NCI-H524 (cell line): ENCODE data around the gene HPCAL4.

Experiments
- DNase-seq, 2 experiments: peaks; one replicate each; lab custom pipeline; 2025; lab: John Stamatoyannopoulos, UW

The HPCAL4 gene

GRCh38 chr1:39649636-39650185, 41.5 kb downstream of the HPCAL4 start:
- no peak for DNase-seq

DNA sequence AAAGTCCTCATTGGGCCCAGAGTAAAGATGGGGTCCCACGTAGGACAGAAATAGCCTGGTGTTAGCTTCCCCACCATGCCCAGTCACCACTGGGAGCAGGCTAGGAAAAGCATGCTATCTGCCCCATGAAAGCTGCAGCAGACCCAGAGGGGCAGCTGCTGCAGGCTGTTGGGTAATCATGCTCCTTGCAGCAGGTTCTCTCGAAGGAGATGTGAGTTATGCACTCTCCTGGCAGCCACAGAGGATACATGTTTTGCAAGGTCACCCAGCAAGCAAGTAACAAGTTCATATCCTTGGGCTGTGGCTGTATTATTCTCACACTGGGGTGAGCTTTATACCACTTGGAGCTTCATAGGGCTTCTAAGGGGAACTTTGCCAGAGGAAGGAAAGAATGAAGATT, 42.7 kb downstream of the HPCAL4 start:
- no peak for DNase-seq

DNA sequence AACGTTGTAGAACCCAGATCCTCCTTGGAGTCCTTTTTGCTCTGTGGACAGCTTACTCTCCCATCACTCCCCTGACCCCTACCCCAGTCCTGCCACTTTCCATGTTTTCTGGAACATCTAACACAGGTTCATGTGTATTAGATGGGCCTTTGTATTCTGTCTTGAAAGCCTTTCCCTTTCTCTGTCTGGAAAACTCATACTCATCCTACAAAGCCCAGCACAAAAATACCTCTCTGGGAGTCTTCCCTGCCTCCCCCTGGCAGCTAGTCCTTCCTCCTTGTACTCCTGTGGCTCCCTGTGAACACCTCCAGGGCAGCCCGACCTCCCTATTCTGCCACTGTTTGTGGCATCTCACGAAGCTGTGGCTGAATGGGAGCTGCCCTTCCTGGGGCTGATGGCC, 44.0 kb downstream of the HPCAL4 start:
- DNase-seq = no peak

GRCh38 chr1:39646232-39647081, 44.8 kb downstream of the HPCAL4 start:
- peak; percentile 56 to 70 for DNase-seq

GRCh38 chr1:39645411-39646043, 45.7 kb downstream of the HPCAL4 start:
- no peak for DNase-seq

DNA sequence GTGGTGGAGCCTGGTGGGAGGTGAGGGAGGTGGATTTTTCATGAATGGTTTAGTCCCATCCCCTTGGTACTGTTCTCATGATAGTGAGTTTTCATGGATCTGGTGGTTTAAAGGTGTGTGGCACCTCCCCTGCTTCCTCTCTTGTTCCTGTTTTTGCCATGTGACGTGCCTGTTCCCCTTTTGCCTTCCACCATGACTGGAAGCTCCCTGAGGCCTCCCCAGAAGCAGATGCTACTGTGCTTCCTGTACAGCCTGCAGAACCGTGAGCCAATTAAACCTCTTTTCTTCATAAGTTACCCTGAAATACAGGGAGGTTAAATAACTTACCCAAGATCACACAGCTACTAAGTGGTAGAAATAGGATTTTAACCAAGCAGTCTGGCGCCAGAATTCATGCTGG, 47.5 kb downstream of the HPCAL4 start:
- no peak for DNase-seq

DNA sequence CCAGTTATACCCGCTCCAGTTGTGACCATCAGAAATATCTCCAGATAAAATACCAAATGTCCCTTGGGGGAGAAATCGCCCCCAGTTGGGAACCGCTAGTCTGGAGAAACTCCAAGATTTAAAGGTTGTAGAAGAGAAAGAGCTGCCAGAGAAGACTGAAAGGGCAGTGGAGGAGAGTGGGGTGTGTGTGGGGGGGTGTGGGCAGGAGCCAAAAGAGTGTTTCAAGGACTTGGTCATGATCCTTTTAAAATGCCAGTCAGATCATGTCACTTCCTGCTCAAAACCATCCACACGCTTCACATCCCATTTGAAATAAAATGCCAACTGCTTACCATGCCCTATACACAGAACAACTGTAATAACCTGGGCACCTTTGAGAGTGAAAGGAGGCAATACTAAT, 48.4 kb downstream of the HPCAL4 start:
- no peak for DNase-seq

GRCh38 chr1:39640861-39641260, 50.4 kb downstream of the HPCAL4 start:
- no peak for DNase-seq

GRCh38 chr1:39639305-39640130, 51.7 kb downstream of the HPCAL4 start, which contains the start of gene HEYL:
Gene HEYL (minus strand): TSS chr1:39639643. CDS start chr1:39639625, 18 bp downstream.
- DNase-seq = peak; percentile 58 to 74

GRCh38 chr1:39638965-39639304, 52.3 kb downstream of the HPCAL4 start:
- DNase-seq = peak in 1 of 2 experiments; percentile 23

GRCh38 chr1:39637361-39637760, 53.9 kb downstream of the HPCAL4 start:
- DNase-seq = no peak

GRCh38 chr1:39635871-39636210, 55.4 kb downstream of the HPCAL4 start:
- no peak for DNase-seq

DNA sequence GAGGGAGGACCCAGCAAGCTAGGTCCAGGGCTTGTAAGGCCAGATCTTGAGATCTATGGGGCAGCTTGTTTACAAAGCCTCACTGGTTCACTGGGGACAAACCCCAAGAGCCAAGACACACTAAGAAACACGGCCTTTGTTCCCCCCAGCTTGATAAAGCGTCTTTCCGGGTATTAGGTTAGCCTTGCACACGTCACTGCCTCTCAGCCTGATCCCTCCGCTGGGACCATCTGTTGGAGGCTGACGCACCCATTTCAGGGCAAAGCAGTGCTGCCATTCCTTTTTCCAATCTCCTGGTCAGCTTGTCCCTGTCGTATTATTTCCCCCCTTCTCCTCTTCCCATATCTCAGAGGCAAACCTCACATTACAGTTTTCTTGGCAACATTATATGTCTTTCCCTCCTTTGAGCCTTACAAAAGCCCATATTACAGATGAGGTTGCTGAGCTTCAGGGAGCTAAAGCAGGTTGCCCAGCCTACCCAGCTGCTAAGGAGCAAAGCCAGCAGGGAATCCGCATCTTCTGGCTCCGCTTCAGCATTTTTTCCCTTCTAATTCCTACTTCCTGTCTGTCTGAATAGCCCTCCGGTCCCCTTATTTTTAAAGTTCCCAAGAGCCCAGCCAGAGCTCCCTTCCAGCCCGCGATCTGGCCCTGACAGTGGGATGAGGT, 55.9 kb downstream of the HPCAL4 start:
- peak; percentile 45 to 83 for DNase-seq

GRCh38 chr1:39633422-39633821, 57.8 kb downstream of the HPCAL4 start:
- no peak for DNase-seq

DNA sequence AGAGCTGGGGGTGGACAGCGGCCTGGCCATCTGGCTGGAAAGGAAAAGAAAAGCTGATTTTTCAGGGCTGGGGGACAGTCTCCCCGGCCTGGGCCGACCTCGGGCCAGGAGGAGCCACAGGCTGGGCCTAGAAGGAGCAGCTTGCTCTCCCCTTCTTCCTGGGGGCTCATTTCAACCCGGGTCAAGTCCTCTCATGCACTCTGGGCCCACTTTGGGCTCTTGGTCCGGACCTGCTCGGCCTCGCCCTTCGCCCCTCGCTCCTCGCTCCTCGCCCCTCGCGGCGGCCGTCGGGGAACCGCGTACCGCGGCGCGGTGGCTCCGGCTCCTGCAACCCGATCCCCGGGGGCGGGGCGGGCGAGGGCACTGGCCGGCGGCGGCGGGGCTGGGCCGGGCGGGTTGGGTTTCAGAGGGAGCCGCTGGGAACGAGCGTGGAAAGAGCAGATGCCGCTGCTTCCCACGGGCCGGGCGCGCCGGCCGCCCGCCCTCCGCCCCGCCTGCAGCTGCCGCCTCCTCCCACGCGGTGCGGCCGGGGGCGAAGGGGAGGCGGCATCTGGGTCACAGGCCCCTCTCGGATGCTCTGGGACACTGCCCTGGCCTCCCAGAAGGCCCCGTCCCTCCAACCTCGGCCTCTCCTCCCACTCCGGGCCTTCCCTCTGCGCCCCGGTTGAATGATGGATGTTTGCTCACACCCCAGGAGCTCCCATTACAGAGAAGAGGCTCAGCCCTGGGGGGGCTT, 58.4 kb downstream of the HPCAL4 start:
- peak in 1 of 2 experiments; percentile 26 for DNase-seq

GRCh38 chr1:39632323-39632681, 58.9 kb downstream of the HPCAL4 start:
- no peak for DNase-seq

GRCh38 chr1:39631361-39632322, 59.6 kb downstream of the HPCAL4 start:
- no peak for DNase-seq

GRCh38 chr1:39628807-39629350, 62.4 kb downstream of the HPCAL4 start:
- DNase-seq = no peak
